Endothelial cell of hepatic sinusoid (primary cell): ENCODE measurements around the gene CDK15.

Source experiments
- in situ Hi-C: cut with HindIII; loops from 2 replicates; pipeline ENCODE4 v1.10.0; 2017; ENCODE audit warnings: low sequenced_read_pairs

The CDK15 gene

DNA sequence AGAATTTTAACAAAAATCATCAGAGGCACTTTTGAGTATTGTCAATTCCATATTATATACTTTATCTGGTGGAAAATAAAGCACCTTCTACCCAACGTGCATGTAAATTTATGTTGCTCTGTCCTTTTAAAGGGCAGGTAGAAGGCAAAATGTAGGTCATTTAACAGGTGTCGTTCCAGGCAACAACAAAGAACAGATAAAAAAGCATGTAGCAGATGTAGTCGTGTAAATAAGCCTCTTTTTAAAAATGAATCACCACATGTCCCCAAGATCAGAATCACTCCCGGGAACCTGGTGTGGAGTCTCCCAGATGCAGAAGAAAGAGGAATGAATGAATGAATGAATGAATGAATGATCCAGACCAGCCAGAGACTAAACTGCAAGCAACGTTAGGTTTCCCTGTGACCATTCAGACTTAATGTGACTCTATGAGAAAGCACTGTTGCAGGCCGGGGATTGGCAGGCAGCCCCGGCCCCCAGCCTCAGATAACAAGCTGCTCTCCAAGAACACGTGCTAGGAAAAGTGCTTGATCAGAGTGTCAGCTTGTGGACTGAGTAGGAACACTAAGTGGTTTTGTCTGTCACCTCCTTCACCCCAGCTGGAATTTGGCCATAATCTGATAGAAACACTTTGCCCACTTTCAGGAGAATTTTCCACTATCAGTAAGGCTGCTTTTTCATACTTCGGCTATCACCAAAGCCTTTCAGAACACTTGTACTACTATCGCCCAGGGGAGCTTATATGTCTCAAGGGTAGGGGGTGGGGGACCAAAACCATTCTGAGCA, 100.6 kb downstream of the CDK15 start:
- in situ Hi-C loops: no loop called here

DNA sequence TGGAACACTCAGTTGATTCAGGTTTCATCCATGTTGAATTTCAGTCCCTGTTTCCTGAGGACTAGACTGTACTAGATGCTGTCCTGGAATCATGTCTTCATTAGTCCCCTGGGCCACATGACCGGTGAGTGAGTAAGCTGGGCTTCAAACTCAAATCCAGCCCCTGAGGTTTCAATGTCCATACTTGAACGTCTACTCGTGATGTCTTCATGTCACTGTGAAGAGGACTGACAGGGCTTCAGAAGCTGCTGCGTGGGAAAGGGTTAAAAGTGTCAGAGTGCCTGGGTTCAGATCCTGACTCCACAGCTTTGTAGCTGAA, 101.2 kb downstream of the CDK15 start:
- in situ Hi-C loops: no loop called here

DNA sequence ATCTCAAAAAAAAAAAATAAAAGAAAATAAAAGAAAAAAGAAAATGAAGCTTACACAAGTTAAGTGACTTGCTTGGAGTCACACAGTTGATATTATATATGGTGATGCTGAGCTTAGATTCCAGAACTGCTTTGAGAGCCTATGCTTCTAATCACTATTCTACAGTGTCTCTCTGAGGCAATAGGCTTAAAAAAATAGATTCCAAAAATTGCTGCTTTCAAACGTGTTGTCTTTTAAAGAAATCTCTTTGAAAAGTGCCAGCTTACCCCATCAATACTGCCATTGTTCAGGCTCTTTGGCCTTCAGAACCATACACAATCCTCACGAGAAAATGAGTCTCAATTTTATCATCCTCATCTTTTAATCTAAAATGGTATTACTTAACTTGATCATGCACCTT, 102.6 kb downstream of the CDK15 start:
- in situ Hi-C loops: no loop called here

DNA sequence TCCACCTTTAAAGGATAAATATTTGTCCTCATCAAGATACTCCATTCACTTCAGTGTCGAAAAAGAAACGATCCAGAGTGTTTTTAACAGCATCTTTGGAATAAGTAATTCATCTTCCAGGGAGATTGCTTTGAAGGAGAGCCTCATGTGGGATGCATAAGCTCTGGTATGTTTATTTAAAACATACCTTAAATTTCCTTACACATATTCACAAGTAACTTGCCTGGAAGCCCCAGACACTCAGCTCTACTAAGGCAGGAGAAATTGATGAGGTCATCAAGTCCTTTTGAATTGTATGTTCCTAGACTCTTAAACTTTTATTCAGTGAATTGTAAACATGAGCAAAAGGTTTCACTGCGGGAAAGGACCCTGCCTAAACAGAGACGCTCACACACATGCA, 103.0 kb downstream of the CDK15 start:
- in situ Hi-C loops: no loop called here

DNA sequence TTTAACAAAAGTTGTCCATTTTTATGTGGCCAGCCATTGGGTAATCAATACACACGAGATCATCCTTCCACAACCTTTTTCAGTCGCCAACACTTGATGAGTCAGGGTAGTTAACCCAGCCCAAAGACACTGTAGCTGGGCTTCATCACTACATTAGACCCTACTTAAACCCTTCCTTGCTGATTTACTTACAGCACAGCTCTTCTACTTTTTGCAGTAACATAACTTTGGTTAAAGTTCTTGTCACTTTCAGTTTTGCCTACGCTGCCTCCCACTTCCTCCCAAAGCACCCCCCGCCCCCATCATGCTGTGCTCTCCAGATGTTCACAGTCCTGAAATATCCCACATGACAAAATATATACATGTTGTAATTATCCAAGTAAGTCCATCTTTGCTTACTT, 103.6 kb downstream of the CDK15 start:
- in situ Hi-C loops: no loop called here

DNA sequence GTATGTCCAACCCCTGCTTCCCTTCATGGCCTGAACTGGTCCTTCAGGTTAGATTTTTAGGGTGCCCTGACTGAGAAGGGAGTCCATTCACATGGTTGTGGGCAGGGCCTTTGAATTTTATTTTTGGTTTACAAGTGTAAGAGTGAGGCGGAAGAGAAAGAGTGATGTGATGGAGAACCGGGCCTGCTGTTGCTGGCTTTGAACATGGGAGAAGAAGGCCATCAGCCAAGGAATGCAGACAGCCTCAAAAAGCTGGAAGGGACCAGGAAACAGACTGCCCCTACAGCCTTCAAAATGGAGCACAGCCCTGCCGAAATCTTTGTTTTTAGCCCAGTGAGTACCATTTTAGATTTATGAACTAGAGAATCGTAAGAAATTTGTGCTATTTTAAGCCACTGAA, 105.0 kb downstream of the CDK15 start:
- in situ Hi-C loops: no loop called here

DNA sequence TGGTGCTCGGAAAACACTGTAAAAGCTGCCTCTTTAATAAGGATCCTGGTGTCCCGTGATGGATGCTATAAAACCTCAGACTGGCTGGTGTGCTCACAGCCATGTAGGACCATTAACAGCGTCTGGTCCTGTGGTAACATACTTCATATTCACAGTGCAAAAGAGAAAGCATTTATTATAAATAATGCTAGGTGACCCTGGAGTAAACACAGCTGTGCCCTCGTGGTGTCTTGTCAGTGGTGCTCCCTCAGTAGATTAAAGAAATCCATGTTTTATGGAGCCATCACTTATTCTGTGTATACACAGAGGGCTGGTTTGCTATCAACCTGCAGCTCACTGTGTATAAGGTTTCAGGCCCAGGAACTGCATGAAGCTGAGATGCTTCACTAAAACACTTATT, 106.9 kb downstream of the CDK15 start:
- in situ Hi-C loops: no loop called here

DNA sequence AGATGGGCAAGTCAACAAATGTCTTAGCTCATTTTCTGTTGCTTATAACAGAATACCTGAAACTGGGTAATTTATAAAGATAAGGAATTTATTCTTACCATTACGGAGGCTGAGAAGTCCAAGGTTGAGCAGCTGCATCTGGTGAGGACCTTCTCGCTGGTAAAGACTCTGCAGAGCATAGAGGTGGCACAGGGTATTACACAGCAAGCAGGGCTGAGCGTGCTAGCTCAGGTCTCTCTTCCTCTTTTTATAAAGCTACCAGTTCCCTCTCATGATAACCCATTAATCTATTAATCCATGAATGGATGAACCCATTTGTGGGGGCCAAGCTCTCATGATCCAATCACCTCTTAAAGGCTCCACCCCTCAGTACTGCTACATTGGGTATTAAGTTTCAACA, 109.1 kb downstream of the CDK15 start:
- in situ Hi-C loops: no loop called here

DNA sequence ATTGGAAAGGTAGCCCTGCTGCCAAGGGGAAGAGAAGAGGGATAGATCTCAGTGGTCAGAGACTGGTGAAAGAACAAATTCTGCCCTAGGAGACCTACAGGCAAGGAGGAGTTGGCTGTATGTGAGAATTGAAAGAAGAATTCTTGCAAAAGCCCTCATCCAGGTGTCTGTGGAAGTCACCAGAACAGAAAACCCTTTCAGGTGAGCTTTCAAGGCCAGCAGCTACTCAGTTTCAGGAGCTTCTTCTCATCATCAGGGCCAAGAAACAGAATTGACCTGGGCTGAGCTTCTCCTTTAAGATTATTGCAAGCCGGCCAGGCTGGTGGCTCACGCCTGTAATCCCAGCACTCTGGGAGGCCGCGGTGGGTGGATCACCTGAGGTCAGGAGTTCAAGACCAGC, 110.2 kb downstream of the CDK15 start:
- in situ Hi-C loops: no loop called here

DNA sequence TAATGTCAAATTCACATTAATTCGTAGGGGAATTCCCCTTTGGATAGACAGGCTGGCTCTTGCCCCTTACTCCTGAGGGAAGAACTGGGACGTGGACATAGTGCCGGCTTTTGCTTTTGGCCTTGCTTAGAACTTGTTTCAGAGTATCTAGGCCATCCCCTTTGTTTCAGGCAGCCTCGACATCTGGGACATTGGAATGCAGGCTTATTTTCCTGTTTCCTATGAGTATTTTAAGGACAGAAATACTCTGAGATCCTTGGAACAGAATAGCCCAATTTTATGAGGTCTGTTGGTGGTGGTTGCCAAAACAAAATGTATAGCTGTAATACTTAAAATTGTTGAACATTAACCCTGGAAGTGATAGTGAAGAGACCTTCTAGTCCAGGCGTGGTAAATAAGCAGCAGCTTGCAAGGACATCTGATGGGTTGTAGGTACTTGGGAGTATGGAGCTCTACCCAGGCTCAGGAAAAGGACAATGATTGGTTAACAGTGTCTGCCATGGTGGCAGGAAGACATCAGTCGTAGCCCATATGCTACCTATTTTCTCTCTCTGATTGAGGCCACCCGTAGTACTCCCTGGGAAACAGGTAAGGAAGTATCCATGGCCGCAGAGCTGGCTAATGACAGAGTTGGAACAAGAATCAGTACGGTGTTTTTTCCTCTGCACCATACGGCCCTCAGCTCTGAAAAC, 112.4 kb downstream of the CDK15 start:
- in situ Hi-C loops: no loop called here

DNA sequence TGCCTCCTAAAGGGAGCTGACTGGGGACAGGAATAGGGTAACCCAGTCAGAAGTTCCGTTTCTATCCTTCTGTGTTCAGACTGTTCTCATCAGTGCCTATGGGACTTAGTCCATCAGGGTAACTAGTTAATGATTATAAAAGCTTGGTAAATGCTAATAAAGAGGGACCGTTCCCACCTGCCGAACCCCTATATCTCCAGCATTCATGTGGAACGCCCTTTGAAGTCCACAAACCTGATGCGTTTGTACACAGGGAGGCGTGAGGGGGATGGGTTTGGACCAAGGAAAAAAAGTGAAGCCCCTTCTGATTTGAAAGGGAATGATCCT, 112.9 kb downstream of the CDK15 start:
- in situ Hi-C loops: no loop called here

DNA sequence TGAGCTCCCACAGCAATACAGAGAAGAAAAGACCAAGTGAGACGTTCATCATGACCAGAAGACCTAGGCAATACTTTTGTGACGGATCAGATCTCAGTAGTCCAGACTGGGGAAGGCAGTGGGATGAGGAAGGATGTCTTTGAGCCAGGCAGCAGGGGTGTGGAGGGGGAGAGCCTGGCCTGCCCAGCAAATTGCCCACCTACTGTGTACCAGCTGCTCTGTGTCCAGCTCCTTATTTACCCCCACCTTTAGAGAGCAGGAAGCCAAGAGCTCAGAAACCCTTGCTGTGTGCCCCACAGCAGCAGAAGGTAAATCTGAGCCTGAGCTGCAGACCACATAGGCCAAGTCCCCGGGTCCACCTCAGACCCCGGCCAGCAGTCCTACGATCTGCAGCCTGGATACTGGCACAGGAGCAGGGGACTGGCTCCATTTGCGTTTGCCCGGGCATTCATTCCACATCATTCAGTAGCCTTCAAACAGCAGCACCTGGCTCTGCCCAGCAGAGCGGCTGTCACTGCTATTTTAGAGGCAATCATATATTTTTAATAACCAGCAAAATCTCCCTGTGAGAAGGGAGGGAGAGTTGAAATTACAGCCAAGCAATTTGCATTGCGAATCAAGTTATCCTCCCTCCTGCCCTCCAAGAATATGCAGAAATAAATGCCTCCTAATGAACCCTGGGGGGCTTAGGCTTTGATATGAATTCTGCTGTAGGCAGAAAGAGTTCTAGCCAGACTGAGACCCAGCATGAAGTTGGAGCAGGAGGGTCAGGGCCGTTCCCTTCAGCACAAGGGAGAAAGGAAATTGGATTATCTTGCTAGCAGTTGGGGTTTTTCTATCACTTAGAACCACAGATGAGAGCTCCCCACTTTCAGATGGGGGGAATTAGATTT, 117.3 kb downstream of the CDK15 start:
- in situ Hi-C loops: no loop called here

DNA sequence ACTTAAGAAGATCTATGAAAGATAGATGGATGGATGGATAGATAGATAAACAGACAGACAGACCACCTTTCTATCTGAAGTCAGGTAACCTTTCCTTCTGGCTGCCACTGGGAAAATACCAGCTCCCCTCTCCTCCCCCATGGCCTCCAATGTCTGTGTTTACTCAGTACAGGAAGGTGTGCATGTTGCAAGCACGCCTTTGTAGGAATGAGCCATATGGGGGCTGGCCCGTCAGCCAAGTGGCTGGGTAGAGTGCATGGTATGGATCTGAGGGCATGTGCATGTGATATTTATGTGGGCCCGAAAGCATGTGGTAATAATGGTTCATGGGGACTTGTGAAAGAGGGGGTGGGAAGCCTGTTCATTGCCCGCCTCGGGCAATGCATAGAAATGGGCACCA, 118.1 kb downstream of the CDK15 start:
- in situ Hi-C loops: no loop called here

DNA sequence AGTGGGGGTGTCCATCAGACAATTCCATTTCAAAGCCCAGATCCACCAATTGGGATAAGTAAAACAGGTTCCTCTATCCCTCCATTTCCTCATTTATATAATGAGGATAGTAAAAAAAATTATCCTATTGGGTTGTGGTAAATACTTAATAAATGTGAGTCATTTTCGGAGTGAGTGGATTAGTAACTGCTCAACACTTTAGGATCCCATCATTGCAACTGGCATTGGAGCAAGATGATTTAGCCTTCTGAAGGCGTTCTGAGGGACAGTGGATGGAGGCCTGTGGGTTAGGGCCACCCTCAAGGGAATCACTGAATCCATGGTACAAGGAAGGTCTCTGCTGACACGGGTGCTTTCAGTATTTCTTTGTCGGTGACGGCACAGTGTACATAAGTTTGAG, 118.7 kb downstream of the CDK15 start:
- in situ Hi-C loops: no loop called here

DNA sequence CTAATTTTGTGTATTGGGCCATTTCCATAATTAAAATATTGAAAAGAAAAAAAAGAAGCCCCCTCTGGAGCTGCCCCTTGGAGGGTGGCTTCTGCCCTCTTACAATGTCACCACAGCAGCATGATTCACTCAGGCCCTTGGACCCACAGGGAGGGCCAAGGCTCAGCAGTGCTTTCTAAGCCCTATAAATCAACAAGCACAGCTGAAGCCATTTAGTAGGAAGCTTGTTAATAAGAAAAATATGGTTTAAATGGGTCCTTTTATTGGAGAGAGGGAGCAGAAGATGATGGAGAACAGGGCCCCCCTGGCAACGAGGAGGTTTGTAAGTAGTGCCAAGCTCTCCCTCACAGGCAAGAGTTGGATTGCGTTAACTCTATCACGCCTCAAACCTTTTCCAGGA, 119.7 kb downstream of the CDK15 start:
- in situ Hi-C loops: no loop called here

DNA sequence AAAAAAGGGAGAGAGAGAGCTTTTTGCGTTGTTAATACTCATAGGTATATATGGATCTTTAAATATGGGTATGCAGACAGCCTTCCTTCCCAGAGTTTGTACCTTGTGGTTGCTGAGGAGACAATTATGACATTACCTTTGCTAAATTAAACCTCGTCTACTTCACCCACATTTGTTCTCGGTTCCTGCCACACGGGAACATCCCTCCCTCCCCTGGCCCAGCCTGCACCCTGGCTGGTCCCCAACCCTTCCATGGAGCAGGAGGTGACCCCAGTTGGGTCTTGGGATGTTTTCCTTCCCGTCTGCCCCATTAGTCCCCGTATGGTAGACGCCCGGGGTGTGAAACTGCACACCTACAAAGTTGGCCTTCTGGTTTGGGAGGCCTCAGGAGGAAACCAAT, 122.0 kb downstream of the CDK15 start:
- in situ Hi-C loops: no loop called here

DNA sequence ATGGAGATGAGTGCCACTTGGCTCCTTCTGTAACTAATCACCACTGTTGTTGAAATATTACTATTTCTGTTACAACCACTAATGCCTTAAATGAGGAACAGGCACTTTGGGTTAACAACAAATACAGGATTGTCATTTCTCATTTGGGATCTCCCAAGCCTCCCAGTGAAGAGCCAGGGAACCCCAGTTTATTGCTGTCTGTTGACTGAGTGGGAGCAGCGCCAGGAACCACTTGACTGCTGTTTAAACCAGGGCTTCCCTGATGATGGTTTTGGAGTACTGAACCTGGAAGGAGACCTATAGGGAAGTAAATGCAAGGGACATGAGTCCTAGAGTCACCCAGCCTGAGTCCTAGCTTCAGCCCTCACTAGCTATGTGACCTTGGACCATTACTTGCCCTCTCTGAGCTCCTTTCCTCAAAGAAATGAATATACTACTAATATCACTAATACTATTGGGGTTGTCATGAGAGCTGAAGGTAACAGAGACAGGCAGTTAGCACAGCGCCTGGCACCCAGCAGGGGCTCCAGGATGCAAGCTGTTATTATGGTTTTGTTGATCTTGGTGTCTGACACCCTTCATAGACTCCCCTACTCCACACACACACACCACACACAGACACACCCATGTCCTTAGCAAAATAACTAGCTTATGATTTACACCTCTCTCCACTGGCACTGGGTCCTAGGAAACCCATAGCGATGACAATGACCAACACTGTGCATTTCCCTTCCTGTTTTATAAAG, 123.1 kb downstream of the CDK15 start:
- in situ Hi-C loops: no loop called here

DNA sequence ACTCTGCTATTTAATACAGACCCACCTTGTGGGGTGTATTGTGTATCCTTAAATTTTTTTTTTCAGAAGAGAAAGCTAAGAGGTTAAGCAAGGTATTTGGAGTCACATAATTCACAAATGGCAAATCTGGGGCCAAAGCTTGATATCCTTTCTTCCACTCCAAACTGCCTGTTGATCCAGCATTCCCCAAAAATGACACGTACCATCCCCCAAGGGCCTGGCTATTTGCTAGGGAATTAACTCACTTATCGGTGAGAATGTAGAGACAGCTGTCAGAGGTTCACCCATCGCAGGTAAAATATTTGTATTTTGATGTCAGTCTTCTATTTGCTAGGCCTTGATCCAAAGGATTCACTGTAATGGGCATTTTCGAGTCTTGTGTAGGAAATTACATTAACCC, 123.7 kb downstream of the CDK15 start:
- in situ Hi-C loops: no loop called here

DNA sequence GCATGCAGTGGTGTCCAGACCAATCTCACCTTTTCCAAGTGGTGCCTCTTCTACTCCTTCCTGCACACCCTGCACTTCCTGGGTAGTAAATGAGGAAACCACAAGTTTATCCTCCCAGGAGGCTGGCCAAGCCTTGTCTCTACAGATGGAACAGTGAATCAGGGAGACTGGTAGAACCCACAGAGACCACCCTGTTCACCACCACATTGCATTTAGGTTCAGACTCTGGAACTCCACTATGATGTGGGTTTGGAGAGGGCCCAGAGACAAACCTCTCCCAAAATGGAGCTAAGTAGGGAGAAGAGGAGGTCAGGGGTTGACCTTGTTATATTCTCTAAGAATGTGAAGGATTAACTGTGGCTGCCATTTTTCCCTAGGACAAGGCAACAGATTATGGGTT, 124.5 kb downstream of the CDK15 start:
- in situ Hi-C loops: no loop called here

DNA sequence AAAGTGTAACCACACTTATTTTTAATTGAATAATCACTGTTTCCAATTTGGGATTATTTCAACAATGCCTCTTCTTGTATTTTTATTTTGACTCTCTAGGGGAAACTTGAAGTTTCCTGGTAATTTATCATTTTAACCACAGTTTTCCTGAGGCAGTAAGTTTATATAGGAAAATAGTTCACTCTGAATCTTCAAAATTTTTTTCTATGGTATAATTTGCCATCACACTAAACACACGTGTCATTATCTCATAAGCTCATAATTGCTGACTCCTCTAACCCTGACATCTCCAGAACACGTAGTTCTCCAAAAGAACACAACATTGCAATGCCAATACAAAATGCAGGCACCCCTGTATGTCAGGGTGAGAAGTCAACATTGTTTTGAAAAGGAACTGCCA, 125.1 kb downstream of the CDK15 start:
- in situ Hi-C loops: no loop called here

DNA sequence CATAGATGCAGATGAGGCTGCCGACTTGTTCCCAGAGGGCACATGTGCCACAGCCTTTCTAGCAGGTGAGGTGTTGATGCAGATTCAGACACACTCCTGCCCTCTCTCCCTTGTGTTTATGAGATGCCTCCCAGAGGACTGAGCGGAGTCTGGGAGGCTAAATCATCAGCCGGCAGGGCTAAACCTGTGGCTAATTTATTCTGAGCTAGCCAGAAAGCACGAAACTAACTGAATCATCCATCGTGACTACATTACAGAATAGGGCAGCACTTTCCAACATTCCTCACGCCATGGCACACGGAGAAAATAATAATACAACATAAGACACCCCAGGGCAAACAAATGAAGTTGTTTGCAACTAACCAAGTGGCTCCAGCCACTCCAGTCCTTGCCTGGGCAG, 125.6 kb downstream of the CDK15 start:
- in situ Hi-C loops: no loop called here
